WI38 (cell line): ENCODE measurements around the gene CORT.

Source experiments
- H3K4me3 ChIP-seq: 2 replicates; pipeline ENCODE4 v1.5.1; 2011; ENCODE audit warnings: low read depth, mild to moderate bottlenecking, control low read depth, low read length
- TF ChIP-seq, protein P1 (sequence below): IDR thresholded peaks from 2 replicates; pipeline ENCODE4 v1.5.1; 2012; ENCODE audit warnings: low read depth, mild to moderate bottlenecking, control low read depth, low read length

CORT gene

DNA sequence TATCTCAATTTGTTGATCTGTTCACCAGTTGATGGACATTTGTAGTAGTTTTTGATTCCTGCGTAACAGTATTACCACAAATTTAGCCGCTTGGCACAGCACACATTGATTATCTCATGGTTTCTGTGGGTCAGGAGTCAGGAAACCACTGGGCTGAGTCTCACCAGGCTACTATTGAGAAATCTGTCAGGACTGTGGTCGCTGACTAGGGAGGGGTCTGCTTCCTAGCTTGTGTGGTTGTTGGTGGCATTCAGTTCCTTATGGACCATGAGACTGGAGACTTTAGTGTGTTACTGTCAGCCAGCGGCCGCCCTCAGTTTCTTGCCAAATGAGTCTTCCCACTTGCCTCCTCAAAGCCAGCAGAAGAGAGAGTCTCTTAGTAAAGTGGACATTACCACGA is 34.7 kb downstream of the CORT start:
- no peak overlapping the region for H3K4me3 ChIP-seq

GRCh38 chr1:10489291-10490055 is 39.6 kb downstream of the CORT start:
- H3K4me3 ChIP-seq, result no peak overlapping the region
- TF ChIP-seq, protein P1, sequence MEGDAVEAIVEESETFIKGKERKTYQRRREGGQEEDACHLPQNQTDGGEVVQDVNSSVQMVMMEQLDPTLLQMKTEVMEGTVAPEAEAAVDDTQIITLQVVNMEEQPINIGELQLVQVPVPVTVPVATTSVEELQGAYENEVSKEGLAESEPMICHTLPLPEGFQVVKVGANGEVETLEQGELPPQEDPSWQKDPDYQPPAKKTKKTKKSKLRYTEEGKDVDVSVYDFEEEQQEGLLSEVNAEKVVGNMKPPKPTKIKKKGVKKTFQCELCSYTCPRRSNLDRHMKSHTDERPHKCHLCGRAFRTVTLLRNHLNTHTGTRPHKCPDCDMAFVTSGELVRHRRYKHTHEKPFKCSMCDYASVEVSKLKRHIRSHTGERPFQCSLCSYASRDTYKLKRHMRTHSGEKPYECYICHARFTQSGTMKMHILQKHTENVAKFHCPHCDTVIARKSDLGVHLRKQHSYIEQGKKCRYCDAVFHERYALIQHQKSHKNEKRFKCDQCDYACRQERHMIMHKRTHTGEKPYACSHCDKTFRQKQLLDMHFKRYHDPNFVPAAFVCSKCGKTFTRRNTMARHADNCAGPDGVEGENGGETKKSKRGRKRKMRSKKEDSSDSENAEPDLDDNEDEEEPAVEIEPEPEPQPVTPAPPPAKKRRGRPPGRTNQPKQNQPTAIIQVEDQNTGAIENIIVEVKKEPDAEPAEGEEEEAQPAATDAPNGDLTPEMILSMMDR, result no peak

More for the DNA sequence above, 34.7 kb downstream of the CORT start:
- TF ChIP-seq, protein P1, result no peak

- no peak overlapping the region for H3K4me3 ChIP-seq
- TF ChIP-seq, protein P1, result no peak
These were observed 40.6 kb downstream of the CORT start for GRCh38 chr1:10490286-10490970.

GRCh38 chr1:10494418-10494753 is 44.6 kb downstream of the CORT start:
- TF ChIP-seq, protein P1, result no peak
- H3K4me3 ChIP-seq, result no peak overlapping the region

- TF ChIP-seq, protein P1, result peak; percentile 93
- no peak overlapping the region for H3K4me3 ChIP-seq
These were observed 45.1 kb downstream of the CORT start for GRCh38 chr1:10494754-10495474.

DNA sequence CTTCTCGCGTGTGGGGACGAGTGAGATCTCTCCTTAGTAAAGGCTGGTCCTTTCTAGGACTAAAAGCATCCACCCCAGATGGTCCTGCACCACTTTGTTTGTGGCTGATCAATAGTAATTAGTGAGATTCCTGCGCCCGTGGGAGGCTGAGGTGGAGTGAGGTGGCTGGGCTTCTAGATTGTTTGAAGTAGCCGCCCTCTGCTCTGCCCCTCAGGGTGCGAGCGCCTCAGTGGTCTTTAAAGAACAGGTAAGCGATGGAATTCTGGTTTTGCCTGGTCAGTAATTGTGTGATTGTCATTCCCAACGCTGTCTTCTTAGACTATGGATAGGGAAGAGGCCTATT is 45.6 kb downstream of the CORT start:
- H3K4me3 ChIP-seq, result no peak overlapping the region
- TF ChIP-seq, protein P1, result no peak

DNA sequence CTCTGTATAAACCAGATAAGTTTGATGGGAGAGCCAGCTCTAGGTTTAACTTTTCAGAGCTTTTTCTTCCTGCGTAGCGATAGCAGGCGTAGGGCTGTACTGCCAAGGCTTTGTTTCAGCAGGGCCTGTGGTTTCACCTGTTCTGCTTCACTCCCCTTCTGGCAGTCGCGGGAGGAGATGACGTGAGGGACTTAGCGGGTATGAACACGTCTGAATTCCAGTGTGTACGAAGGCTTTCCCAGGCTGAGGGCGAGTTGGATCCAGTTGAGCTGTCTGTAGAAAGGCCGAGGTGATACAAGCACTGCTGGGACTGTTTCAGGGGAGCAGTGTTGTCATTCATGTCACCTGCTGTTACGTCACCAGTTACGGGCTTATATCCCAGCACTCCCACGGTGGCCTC is 46.1 kb downstream of the CORT start:
- H3K4me3 ChIP-seq, result no peak overlapping the region
- TF ChIP-seq, protein P1, result no peak
